HG02973 (cell line): ENCODE data around the gene ZFP36L2.

Source experiments
- ATAC-seq: cut with Tn5 transposase; IDR thresholded peaks from one replicate; pipeline ENCODE4 v1.9.1; 2021; ENCODE audit warnings: moderate library complexity; ENCODE audit not compliant: unreplicated experiment

The ZFP36L2 gene

DNA sequence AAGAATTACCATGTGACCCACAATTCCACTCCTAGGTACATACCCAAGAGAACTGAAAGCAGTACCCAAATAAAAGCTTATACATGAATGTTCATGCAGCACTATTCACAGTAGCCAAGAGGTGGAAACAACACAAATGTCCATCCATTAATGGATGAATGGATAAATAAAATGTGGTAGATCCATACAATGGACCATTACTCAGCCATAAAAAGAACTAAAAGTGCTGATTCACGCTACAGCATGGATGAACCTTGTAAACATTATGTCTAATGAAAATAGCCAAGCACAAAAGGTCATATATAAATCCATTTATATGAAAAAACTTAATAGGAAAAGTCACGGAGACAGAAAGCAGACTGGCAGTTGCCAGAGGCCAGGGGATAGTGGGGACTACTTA lies 23.6 kb upstream of the ZFP36L2 start:
- no peak for ATAC-seq

DNA sequence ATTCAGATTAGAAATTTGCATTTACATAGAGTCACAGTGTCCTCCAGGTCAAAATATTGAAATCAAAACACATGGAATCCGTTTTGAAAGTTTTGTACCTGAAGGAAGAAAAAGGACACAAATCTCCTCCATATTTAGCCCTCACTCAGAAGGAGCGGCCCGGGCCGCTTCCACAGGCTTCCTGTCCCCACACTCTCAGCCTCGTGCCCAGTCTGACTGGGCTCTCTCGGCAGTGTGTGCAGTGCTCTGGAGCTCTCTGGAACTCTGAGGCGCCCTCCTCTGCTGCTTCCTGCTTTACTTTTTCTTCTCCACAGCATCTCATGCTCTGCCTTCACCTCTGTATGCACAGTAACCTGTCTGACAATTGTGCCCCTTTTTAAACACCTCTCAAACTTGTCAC lies 22.2 kb upstream of the ZFP36L2 start:
- ATAC-seq = no peak

- ATAC-seq = no peak
Measured at GRCh38 chr2:43246641-43247040, 20.2 kb upstream of the ZFP36L2 start.

DNA sequence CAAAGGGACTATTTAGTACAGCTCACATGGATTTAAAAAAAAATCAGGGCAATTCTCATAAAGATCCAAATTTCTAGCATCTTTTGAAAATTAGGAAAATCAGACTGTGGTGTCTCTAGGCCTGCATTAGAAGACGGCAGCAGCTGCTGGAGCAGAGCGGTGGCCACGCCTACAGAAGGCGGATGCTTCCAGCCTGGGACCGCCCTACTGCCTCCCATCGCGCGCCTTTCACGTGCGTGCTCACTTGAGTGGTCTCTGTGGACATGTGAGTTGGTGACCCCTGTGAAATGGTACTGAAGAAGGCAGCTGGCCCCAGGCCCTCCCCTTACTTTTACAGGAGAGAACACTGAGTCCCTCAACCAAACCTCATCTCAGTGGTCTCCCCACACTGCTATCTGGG lies 15.2 kb upstream of the ZFP36L2 start:
- ATAC-seq = no peak

DNA sequence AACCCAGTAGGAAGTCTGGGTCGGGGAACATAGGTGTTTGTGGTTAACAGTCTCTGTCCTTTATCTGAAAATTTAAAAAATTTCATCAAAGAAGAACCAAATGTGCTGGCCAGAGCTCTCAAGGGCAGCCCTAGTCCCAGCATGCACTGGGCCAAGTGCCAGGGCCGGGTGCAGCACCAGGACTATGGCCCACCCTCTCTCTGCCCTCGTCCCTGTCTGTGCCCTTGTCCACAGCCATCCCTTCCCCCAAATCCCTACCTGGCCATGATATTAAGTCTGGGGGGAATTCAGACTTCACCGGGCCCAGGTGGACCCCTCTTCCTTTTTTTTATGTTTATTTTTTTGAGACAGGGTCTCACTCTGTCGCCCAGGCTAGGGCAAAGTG lies 14.4 kb upstream of the ZFP36L2 start:
- ATAC-seq = no peak

DNA sequence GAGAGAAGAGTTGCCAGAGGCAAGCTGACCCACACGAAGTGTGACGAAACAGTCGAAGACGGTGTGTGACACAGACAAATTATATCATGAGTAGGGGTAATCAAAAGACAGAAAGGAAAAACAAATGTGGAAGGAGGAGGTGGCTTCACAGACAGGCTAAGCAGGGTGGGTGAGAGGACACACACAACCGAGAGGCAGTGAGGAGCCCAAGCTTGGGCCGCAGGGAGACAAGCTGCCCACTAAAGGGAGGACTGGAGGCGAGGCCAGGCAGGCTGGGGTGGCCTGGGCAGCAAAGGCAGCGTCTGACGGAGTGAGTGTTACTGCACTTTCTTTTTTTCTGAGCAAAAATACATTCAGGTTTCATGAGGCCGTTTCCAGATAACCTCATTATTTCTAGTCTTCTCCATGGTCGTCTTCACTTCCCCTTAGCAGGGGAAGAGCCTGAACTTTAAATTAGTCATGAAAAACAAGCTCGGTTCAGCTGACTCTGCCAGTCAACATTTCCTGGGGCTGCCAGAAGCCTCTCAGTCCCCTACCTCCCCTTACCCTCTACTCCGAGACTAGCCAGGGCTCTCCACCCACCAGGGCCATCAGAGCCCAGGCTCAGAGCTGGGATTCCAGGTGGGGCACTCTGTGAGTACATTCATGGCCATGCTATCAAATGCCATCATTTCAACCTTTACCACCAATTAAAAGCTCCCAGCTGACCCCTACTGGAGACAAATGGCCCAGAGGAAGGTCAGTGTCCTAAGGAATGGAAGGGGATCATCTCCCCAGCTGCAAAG lies 13.8 kb upstream of the ZFP36L2 start:
- no peak for ATAC-seq

GRCh38 chr2:43238813-43239212 lies 12.4 kb upstream of the ZFP36L2 start:
- ATAC-seq = no peak

DNA sequence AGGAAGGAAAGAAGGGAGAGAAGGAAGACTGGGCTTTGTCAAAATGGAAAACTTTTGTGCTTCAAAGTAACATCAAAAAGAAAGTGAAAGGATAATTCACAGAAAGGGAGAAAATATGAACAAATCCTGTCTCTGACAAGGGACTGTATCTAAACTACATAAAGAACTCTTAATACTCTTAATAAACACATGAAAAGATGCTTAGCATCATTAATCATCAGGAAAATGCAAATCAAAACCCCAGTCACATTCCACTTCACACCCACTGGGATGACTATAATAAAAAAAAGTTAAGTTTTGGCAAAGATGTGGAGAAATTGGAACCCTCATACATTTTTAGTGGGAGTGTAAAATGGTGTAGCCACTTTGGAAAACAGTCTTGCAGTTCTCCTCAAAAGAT lies 11.8 kb upstream of the ZFP36L2 start:
- ATAC-seq = no peak

DNA sequence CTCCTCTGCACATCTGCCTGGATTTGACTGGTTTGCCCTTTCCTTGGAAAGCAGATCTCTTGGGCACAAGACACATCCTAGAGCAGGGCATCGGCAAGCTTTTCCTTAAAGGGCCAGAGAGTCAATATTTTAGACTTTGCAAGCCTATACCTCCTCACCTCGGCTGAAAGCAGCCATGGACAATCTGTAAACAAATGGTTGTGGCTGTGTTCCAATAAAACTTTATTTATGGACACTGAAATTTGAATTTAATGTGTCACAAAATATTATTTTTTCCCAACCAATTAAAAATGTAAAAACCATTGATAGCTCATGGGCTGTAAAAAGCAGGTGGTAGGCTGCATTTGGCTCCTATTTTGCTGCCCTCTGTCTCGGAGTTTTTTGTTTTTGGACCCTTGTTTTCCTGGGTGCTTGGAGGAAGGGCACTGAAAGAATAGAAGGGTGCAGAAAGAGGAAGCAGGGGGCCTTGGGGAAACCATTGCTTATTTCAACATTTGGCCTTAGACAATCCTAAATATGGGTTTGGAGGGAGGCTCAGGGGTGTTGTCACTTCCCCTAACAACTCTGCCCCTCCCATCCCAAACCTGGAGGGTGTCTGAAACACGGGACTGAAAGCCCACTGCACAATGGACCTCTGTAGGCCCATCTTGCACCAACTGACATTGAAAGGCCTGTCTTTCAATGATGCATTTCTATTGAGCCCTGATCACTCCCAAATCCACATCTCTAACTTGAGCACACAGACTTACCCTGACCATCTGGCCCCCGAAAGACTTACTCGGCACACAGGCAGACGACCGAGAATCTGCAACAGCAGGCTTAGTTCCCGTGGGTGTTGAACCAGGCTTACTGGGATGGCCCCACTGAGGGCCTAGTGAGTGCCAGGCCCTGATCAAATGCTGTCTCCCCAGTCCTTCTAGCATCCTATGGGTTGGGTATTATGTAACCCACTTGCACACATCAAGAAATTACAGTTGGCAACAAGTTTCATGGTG lies 7.1 kb upstream of the ZFP36L2 start:
- no peak for ATAC-seq

GRCh38 chr2:43230951-43231827 lies 4.8 kb upstream of the ZFP36L2 start:
- no peak for ATAC-seq

DNA sequence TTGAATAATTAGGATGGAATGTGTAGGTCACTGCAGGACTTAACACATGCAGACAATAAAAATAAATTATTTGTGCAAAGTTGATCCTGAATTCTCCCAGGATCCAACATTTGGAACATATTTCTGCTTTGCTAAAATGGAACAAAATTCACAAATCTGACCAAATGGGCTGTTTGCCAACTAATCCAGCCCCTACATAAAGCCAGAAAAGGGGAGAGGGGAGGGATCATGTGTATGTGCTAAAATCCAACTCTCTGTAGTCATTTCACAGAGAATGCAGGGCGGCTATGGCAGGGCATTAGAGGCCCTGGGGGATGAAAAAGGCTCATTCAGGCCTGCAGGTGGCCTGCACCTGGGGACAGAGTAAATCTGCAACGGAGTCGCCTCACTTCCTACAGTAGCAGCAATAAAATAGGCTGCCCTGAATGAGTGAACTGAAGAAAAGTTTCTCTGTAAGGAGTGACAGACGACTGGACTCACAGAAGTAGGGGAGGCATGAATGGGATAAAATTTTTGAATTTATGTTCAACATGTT lies 4.0 kb upstream of the ZFP36L2 start:
- no peak for ATAC-seq

GRCh38 chr2:43228756-43229659 lies 2.6 kb upstream of the ZFP36L2 start:
- ATAC-seq = no peak

- no peak for ATAC-seq
Measured at GRCh38 chr2:43228321-43228751, 1.9 kb upstream of the ZFP36L2 start.

GRCh38 chr2:43227830-43228281 lies 1.4 kb upstream of the ZFP36L2 start:
- no peak for ATAC-seq

DNA sequence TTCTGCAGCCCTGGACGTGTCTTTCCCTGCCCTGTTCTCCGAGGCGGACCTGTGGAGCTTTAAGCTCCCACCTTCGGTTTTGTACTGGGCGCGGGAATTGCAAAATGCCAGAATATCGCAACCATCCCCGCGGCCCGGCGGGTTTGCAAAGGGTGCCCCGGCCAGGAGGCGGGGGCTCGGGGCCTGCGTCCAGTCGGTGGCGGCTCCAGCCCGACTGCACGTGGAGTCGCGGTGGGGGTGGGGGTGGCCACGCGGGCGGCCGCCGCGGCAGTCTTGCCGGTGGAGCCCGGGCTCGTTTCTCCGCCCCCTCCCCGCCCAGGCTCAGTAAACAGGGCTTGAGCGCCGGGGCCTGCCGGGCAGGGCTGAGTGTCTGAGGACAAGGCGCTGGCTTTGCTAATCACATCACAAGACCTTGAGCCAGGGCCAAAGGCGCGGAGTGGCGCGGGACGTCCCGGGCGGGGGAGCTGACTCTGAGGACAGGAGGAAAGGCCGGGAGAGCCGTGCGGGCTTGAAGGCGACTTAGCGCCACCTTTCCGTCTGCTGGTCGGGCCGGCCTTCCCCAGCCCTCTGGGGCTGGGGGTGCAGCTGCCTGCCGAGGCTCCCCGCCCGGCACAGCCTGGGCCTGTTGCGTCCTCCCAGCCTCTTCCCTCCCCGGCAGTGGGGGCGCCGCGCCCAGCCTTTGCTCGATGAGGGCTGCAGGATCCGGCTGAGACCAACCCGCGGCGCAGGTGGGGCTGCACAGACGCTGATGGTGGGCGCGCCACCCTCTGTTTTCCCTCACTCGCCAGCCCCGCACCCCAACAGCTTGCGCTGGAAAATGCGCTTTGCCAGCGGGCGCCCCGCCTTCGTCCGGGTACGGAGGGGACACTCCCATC lies 786 bp upstream of the ZFP36L2 start:
- ATAC-seq = peak; percentile 6

DNA sequence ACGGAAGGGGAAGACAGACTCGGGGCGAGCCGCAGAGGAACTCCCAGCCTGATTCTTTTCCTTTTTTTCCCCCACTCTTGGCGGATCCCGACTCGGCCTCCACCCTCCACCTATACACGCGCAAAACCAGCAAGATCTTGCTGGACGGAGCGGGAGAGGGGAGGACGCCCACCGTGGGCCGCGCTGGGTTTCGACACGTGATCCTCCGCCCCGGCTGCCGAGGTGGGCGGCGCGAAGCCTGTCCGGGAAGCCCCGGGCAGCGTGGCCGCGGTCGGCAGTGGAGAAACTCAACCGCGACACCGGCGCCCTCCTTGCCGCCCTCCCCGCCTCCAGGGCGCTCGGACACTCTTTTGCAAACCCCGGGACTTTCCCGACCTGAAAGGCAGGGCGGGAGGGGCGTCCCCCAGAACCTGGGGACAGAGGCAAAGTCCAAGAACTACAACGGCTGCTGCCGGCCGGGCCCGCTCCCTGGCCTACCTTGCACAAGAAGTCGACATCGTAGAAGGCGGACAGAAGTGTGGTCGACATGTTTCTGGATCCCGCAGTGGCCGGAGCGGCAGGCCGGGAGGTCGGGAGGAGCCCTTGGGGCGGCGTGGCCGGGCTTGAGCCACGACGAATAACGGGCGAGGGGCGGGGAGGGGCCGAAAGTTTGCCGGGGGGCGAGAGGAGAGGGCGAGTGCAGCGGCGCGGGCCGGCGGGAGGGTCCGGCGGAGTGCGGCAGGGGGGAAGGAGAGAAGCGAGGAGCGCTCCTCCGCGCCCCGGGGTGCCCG lies 433 bp downstream of the ZFP36L2 start:
- peak; percentile 27 for ATAC-seq

- ATAC-seq = peak; percentile 0
Measured at GRCh38 chr2:43225093-43225787, 1.2 kb downstream of the ZFP36L2 start.
